Gastroesophageal sphincter (tissue), 4 donors: ENCODE results near the gene ZBTB16. TPM values are rescaled to one million over a fixed set of nuclear protein-coding genes. Genes with fewer than 3 reads are reported as not detected.

Source experiments
- ATAC-seq: fragments of 150-250 bp; one replicate; pipeline ENCODE4 v1.9.1; 2016; ENCODE audit warnings: mild to moderate bottlenecking, moderate library complexity
- H3K27ac ChIP-seq, 4 donors: fragments of 200-600 bp; sonication (generic) in 3 of 4; 1 replicate in 3 of 4; 2 replicates in 1 of 4; pipeline ENCODE4 v1.5.1; 2016 to 2019
- H3K27me3 ChIP-seq: fragments of 200-600 bp; sonication (generic); one replicate; pipeline ENCODE4 v1.5.1; 2019
- H3K36me3 ChIP-seq, 2 donors: fragments of 200-600 bp; sonication (generic); one replicate each; pipeline ENCODE4 v1.5.1; 2019; ENCODE audit warnings: control low read depth in 1 of 2
- H3K4me1 ChIP-seq, 3 donors: fragments of 200-600 bp; sonication (generic); 1 replicate in 2 of 3; 2 replicates in 1 of 3; pipeline ENCODE4 v1.5.1; 2016 to 2019; ENCODE audit warnings: control low read depth in 2 of 3
- H3K4me3 ChIP-seq, 2 donors: fragments of 200-600 bp; sonication (generic); one replicate each; pipeline ENCODE4 v1.5.1; 2019; ENCODE audit warnings: mild to moderate bottlenecking in 1 of 2, moderate library complexity in 1 of 2
- H3K9me3 ChIP-seq, 3 donors: fragments of 200-600 bp; sonication (generic); one replicate each; pipeline ENCODE4 v1.5.1; 2017 to 2019; ENCODE audit warnings: control low read depth in 2 of 3
- EP300 ChIP-seq: sonication (generic); formaldehyde crosslinking; IDR thresholded peaks from one replicate; pipeline ENCODE4 v1.6.1; 2017; ENCODE audit warnings: antibody characterized with exemption, mild to moderate bottlenecking
- POLR2A ChIP-seq, 2 donors: fragments of 450-650 bp; IDR thresholded peaks; one replicate each; pipeline ENCODE4 v1.6.1; 2017; ENCODE audit warnings: antibody characterized with exemption in 2 of 2, mild to moderate bottlenecking in 2 of 2, moderate library complexity in 1 of 2
- POLR2AphosphoS5 ChIP-seq: sonication (generic); formaldehyde crosslinking; IDR thresholded peaks from one replicate; pipeline ENCODE4 v1.6.1; 2017; ENCODE audit warnings: antibody characterized with exemption
- WGBS, 2 donors: methylation state at CpG; one replicate each; pipeline ENCODE4 v1.1.5; 2018; ENCODE audit warnings: low coverage in 1 of 2; 5-methylcytosine and 5-hydroxymethylcytosine counted together
- total RNA-seq, 4 donors: library from RNA; depleted of rRNA; stranded (reverse); fragments of >200 nt; gene quantifications; one replicate each; pipeline ENCODE4 v1.1.0, GENCODE V29; 2016
- TF ChIP-seq, protein P1 (sequence below), 4 experiments: fragments of 200-600 bp in 2 of 4; fragments of 450-650 bp in 2 of 4; sonication (generic) in 1 of 4; IDR thresholded peaks; one replicate each; pipeline ENCODE4 v1.5.1; 2017 to 2019; ENCODE audit warnings: antibody characterized with exemption in 4 of 4, mild to moderate bottlenecking in 2 of 4, moderate library complexity in 2 of 4

Gene ZBTB16
- total RNA-seq, 4 donors from 2014 or later, result 153 to 284 (median 232) TPM

GRCh38 chr11:114036958-114037357 is 22.6 kb upstream of the ZBTB16 start:
- H3K36me3 ChIP-seq, result no peaks in the 10 kb centered on the region
- peak overlapping the region in 3 of 4 donors; percentile 65 to 76 (median 75) for H3K27ac ChIP-seq
- H3K4me1 ChIP-seq, result peaks cover 0 to 31% (median 15%) of the 10 kb centered on the region in 3 donors
- no peak for ATAC-seq
- H3K4me3 ChIP-seq, result peak overlapping the region in 1 of 2 donors; percentile 47
- 88 to 100% methylated on average over 1 to 3 of the region's 3 CpGs for WGBS, 2 donors
- H3K9me3 ChIP-seq, result no peaks in the 10 kb centered on the region
- TF ChIP-seq, protein P1, sequence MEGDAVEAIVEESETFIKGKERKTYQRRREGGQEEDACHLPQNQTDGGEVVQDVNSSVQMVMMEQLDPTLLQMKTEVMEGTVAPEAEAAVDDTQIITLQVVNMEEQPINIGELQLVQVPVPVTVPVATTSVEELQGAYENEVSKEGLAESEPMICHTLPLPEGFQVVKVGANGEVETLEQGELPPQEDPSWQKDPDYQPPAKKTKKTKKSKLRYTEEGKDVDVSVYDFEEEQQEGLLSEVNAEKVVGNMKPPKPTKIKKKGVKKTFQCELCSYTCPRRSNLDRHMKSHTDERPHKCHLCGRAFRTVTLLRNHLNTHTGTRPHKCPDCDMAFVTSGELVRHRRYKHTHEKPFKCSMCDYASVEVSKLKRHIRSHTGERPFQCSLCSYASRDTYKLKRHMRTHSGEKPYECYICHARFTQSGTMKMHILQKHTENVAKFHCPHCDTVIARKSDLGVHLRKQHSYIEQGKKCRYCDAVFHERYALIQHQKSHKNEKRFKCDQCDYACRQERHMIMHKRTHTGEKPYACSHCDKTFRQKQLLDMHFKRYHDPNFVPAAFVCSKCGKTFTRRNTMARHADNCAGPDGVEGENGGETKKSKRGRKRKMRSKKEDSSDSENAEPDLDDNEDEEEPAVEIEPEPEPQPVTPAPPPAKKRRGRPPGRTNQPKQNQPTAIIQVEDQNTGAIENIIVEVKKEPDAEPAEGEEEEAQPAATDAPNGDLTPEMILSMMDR (IDR thresholded peaks at IDR 0.05), result no peak
- TF ChIP-seq POLR2A (IDR thresholded peaks at IDR 0.05) (no peak), EP300 (no peak), POLR2AphosphoS5 (no peak)
- no peaks in the 10 kb centered on the region for H3K27me3 ChIP-seq

GRCh38 chr11:114039551-114039950 is 20.0 kb upstream of the ZBTB16 start:
- H3K4me3 ChIP-seq, result no peak overlapping the region
- TF ChIP-seq, protein P1 (IDR thresholded peaks at IDR 0.05), result no peak
- TF ChIP-seq POLR2AphosphoS5, result no peak
- TF ChIP-seq EP300, result no peak
- H3K27me3 ChIP-seq, result no peaks in the 10 kb centered on the region
- no peak for ATAC-seq
- no peak overlapping the region for H3K27ac ChIP-seq
- peaks cover 0 to 31% (median 15%) of the 10 kb centered on the region in 3 donors for H3K4me1 ChIP-seq
- 89% methylated on average over 3 of the region's 3 CpGs for WGBS, 2 donors
- no peaks in the 10 kb centered on the region for H3K9me3 ChIP-seq
- no peaks in the 10 kb centered on the region for H3K36me3 ChIP-seq

GRCh38 chr11:114040706-114041211 is 18.8 kb upstream of the ZBTB16 start:
- peak; percentile 35 for ATAC-seq
- TF ChIP-seq POLR2AphosphoS5 (peak; percentile 40), EP300 (no peak)
- TF ChIP-seq, protein P1 (IDR thresholded peaks at IDR 0.05), result no peak
- H3K9me3 ChIP-seq, result no peaks in the 10 kb centered on the region
- H3K36me3 ChIP-seq, result no peaks in the 10 kb centered on the region
- WGBS, 2 donors, result 48 to 76% methylated on average over 5 to 6 of the region's 7 CpGs
- H3K27ac ChIP-seq, result peak overlapping the region in 3 of 4 donors; percentile 23 to 53 (median 48)
- H3K27me3 ChIP-seq, result no peaks in the 10 kb centered on the region
- H3K4me1 ChIP-seq, result peaks cover 0 to 28% (median 15%) of the 10 kb centered on the region in 3 donors
- H3K4me3 ChIP-seq, result no peak overlapping the region

DNA sequence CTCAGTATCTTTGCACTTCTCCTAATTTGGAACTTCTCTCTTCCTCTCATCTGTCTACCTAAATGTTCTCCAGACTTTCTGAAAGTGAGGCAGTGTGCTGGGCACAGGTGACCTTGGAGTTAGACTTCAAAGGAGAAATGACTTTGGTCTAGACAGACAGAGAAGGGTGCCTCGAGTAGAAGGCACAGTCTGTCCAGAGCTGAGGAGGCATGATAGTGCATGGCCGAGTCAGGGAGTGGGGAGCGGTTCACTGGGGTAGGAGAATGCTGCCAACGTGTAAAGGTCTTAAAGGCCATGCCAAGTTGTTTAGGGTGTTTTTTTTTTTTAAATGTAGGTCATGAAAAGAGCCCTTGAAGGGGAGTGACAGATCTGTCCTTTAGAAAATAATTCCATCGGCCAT is 17.3 kb upstream of the ZBTB16 start:
- 88 to 97% methylated on average over 3 to 5 of the region's 5 CpGs for WGBS, 2 donors
- H3K9me3 ChIP-seq, result no peaks in the 10 kb centered on the region
- no peak overlapping the region for H3K4me3 ChIP-seq
- ATAC-seq, result no peak
- no peaks in the 10 kb centered on the region for H3K36me3 ChIP-seq
- no peak overlapping the region for H3K27ac ChIP-seq
- TF ChIP-seq POLR2AphosphoS5 (no peak), EP300 (no peak), POLR2A (IDR thresholded peaks at IDR 0.05) (no peak)
- TF ChIP-seq, protein P1 (IDR thresholded peaks at IDR 0.05), result no peak
- peaks cover 0 to 14% (median 5%) of the 10 kb centered on the region in 3 donors for H3K4me1 ChIP-seq
- no peaks in the 10 kb centered on the region for H3K27me3 ChIP-seq
